Panc1 (cell line): ENCODE results near the gene BYSL. TPM values are rescaled to one million over a fixed set of nuclear protein-coding genes. Genes with fewer than 3 reads are reported as not detected.

Experiments
- ATAC-seq: fragments of 200-7000 bp; cut with Tn5 transposase; 2 replicates; pipeline ENCODE4 v1.9.1; 2020; ENCODE audit warnings: mild to moderate bottlenecking, moderate library complexity
- BruUV-seq: library from RNA; stranded (reverse); fragments of 400-500 nt; replicated peaks from 2 replicates; lab custom pipeline; 2021; lab: Mats Ljungman, UMichigan
- CTCF ChIA-PET: fragments of 300-600 bp; sonication (Branson Sonifier 250); formaldehyde crosslinking; loops from one replicate; lab custom pipeline; 2022; ENCODE audit warnings: antibody characterized with exemption; lab: Charles Lee
- POLR2A ChIA-PET: fragments of 300-600 bp; sonication (Branson Sonifier 250); formaldehyde crosslinking; loops from one replicate; lab custom pipeline; 2022; ENCODE audit warnings: antibody characterized with exemption; lab: Charles Lee
- DNase-seq: peaks from one replicate; pipeline ENCODE4 v3.0.0-alpha.2; 2010; ENCODE audit warnings: low read depth, low spot score
- H3K27ac ChIP-seq: 2 replicates; pipeline ENCODE4 v1.5.1; 2011; ENCODE audit warnings: mild to moderate bottlenecking, low read length, inconsistent platforms
- H3K27me3 ChIP-seq: fragments of 200-500 bp; sonication (Bioruptor generic); 2 replicates; pipeline ENCODE4 v1.6.0; 2014; ENCODE audit warnings: low read length, inconsistent platforms; ENCODE audit not compliant: control insufficient read depth, insufficient read depth
- H3K36me3 ChIP-seq: fragments of 200-500 bp; sonication (Bioruptor generic); 2 replicates; pipeline ENCODE4 v1.5.1; 2014; ENCODE audit warnings: inconsistent platforms, mild to moderate bottlenecking, low read length, moderate library complexity; ENCODE audit not compliant: control insufficient read depth, insufficient read depth
- H3K4me1 ChIP-seq: 2 replicates; pipeline ENCODE4 v1.5.1; 2011; ENCODE audit warnings: inconsistent platforms, mild to moderate bottlenecking, low read length, moderate library complexity; ENCODE audit not compliant: control insufficient read depth, insufficient read depth
- H3K4me3 ChIP-seq, 2 experiments: 2 replicates each; pipeline ENCODE4 v1.5.1; 2011 to 2012; ENCODE audit warnings: low read depth in 2 of 2, low read length in 2 of 2, mild to moderate bottlenecking in 2 of 2, inconsistent platforms in 1 of 2, moderate library complexity in 1 of 2
- H3K9me3 ChIP-seq: fragments of 200-500 bp; sonication (Bioruptor generic); 2 replicates; pipeline ENCODE4 v1.5.1; 2014; ENCODE audit warnings: low read depth, mild to moderate bottlenecking, inconsistent platforms, low read length, moderate library complexity; ENCODE audit not compliant: control insufficient read depth, insufficient read depth
- CTCF ChIP-seq: fragments of 450-650 bp; IDR thresholded peaks from 2 replicates; pipeline ENCODE4 v1.5.1; 2017; ENCODE audit warnings: mild to moderate bottlenecking
- POLR2AphosphoS5 ChIP-seq: IDR thresholded peaks from 2 replicates; pipeline ENCODE4 v1.6.1; 2012; ENCODE audit warnings: mild to moderate bottlenecking, low read depth, low read length, moderate library complexity
- SIN3A ChIP-seq: IDR thresholded peaks from 2 replicates; pipeline ENCODE4 v1.6.1; 2012; ENCODE audit warnings: low read depth, mild to moderate bottlenecking, low read length, moderate library complexity, borderline replicate concordance; ENCODE audit not compliant: insufficient read depth
- TCF7L2 ChIP-seq: IDR thresholded peaks from 2 replicates; pipeline ENCODE4 v1.6.1; 2011; ENCODE audit warnings: mild to moderate bottlenecking, low read depth, low read length, inconsistent platforms
- in situ Hi-C: cut with HindIII; loops from 2 replicates; pipeline ENCODE4 v1.10.0; 2016; ENCODE audit warnings: low sequenced_read_pairs, low pct_unique_long_range_greater_than_20kb
- intact Hi-C: fragments of 100-400 bp; cut with micrococcal nuclease; formaldehyde crosslinking; loops from one replicate; pipeline ENCODE4 v1.10.0; 2022; ENCODE audit not compliant: unreplicated experiment
- total RNA-seq: library from RNA; stranded (reverse); gene quantifications from one replicate; pipeline ENCODE4 v1.2.1, GENCODE V29; 2021; ENCODE audit not compliant: unreplicated experiment
- TF ChIP-seq, protein P1 (sequence below), 2 experiments: IDR thresholded peaks; 2 replicates each; pipeline ENCODE4 v1.6.1; 2011 to 2012; ENCODE audit warnings: low read depth in 2 of 2, control low read depth in 1 of 2, low read length in 1 of 2, mild to moderate bottlenecking in 1 of 2, moderate library complexity in 1 of 2; ENCODE audit not compliant: insufficient read depth in 1 of 2

The BYSL gene
- total RNA-seq, 1 experiment from 2014 or later = 49.1 TPM

- ATAC-seq (no peak), DNase-seq (no peak)
- Histone ChIP-seq H3K9me3 (no peaks in the 10 kb centered on the region), H3K36me3 (peaks cover 28% of the 10 kb centered on the region), H3K4me1 (peaks cover 21% of the 10 kb centered on the region), H3K4me3 (no peak overlapping the region), H3K27ac (no peak overlapping the region), H3K27me3 (no peaks in the 10 kb centered on the region)
- no TSS peak for BruUV-seq
- no peak for TF ChIP-seq TCF7L2
- TF ChIP-seq, protein P1, sequence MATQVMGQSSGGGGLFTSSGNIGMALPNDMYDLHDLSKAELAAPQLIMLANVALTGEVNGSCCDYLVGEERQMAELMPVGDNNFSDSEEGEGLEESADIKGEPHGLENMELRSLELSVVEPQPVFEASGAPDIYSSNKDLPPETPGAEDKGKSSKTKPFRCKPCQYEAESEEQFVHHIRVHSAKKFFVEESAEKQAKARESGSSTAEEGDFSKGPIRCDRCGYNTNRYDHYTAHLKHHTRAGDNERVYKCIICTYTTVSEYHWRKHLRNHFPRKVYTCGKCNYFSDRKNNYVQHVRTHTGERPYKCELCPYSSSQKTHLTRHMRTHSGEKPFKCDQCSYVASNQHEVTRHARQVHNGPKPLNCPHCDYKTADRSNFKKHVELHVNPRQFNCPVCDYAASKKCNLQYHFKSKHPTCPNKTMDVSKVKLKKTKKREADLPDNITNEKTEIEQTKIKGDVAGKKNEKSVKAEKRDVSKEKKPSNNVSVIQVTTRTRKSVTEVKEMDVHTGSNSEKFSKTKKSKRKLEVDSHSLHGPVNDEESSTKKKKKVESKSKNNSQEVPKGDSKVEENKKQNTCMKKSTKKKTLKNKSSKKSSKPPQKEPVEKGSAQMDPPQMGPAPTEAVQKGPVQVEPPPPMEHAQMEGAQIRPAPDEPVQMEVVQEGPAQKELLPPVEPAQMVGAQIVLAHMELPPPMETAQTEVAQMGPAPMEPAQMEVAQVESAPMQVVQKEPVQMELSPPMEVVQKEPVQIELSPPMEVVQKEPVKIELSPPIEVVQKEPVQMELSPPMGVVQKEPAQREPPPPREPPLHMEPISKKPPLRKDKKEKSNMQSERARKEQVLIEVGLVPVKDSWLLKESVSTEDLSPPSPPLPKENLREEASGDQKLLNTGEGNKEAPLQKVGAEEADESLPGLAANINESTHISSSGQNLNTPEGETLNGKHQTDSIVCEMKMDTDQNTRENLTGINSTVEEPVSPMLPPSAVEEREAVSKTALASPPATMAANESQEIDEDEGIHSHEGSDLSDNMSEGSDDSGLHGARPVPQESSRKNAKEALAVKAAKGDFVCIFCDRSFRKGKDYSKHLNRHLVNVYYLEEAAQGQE (IDR thresholded peaks at IDR 0.05; ENCODE audit: insufficient read depth in 1 of 2, low read depth in 2 of 2, low read length in 1 of 2) = no peak
- TF ChIP-seq POLR2AphosphoS5 = no peak
- no peak for TF ChIP-seq CTCF
- no peak for TF ChIP-seq SIN3A
- POLR2A ChIA-PET = no interaction called here
- in situ Hi-C loops (no loop called here), intact Hi-C loops (no loop called here)
- CTCF ChIA-PET = no interaction called here
Observed at GRCh38 chr6:41931792-41932191, 10.5 kb downstream of the BYSL start.

DNA sequence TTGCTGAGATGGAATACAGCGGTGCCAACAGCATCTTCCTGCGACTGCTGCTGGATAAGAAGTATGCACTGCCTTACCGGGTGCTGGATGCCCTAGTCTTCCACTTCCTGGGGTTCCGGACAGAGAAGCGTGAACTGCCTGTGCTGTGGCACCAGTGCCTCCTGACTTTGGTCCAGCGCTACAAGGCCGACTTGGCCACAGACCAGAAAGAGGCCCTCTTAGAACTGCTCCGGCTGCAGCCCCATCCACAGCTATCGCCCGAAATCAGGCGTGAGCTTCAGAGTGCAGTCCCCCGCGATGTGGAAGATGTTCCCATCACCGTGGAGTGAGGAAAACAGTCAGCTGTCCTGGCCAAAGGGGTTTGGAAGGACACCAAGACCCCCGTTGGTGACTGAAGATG is 11.1 kb downstream of the BYSL start:
- BruUV-seq = TSS peak; percentile 41
- in situ Hi-C loops (no loop called here), intact Hi-C loops (no loop called here)
- Histone ChIP-seq H3K27ac (no peak overlapping the region), H3K4me3 (no peak overlapping the region), H3K36me3 (peaks cover 24% of the 10 kb centered on the region), H3K4me1 (peaks cover 21% of the 10 kb centered on the region), H3K9me3 (no peaks in the 10 kb centered on the region), H3K27me3 (no peaks in the 10 kb centered on the region)
- CTCF ChIA-PET = interaction anchor here (1.0 kb wide), 1 partner anchor 11 kb away, joined by 5 read pairs; the partner anchor contains the start of genes BYSL and MED20
- ATAC-seq = no peak
- POLR2A ChIA-PET = interaction anchor here (0.6 kb wide), 1 partner anchor 22 kb away, joined by 3 read pairs; no protein-coding TSS in a partner anchor
- DNase-seq = no peak
- TF ChIP-seq, protein P1 (IDR thresholded peaks at IDR 0.05; ENCODE audit: insufficient read depth in 1 of 2, low read depth in 2 of 2, low read length in 1 of 2) = no peak
- TF ChIP-seq SIN3A (no peak), CTCF (no peak), TCF7L2 (no peak), POLR2AphosphoS5 (no peak)
